ENCODE measurements around the gene ZBED2. TPM values are rescaled to one million over a fixed set of nuclear protein-coding genes. Genes with fewer than 3 reads are reported as not detected.

The ZBED2 gene
- polyA plus RNA-seq, 1 of the 3 experiments (the other 2 are of a cell fraction), result 0.76 TPM

DNA sequence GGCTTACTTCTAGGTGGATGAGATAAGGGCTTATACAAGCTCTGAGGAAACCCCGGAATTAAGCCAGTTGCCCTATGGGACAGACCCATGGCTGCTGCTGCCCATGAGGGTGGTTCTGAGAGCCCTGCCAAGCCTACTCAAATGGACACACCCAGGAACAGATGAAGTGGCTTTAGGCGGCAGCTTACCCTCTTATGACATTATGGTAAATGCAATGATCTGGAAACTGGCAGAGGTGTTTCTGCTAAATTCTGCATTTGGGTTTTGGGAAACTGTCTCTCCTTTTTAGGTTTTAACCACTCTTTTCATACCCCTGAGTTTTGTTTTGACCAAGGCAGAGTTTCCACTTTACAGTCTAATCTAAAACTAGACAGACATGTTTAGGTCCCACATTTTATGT lies 9.0 kb upstream of the ZBED2 start:
- H3K9me2 ChIP-seq, result no peaks in the 10 kb centered on the region
- ChIA-PET CTCF (no interaction called here), POLR2A (no interaction called here)
- no peak overlapping the region for H3K9ac ChIP-seq
- H3K9me3 ChIP-seq, result no peaks in the 10 kb centered on the region
- no peak for TF ChIP-seq CHD2 (IDR thresholded peaks at IDR 0.05; ENCODE audit: low read length, partially characterized antibody)
- no peak for TF ChIP-seq MXI1 (IDR thresholded peaks at IDR 0.05; ENCODE audit: low read depth, low read length)
- TF ChIP-seq SMC3 (IDR thresholded peaks at IDR 0.05; ENCODE audit: low read depth, low read length), result no peak
- no peak for TF ChIP-seq JUND (IDR thresholded peaks at IDR 0.05)
- TF ChIP-seq NFIC (IDR thresholded peaks at IDR 0.05; ENCODE audit: borderline replicate concordance), result no peak
- TF ChIP-seq, protein P1, sequence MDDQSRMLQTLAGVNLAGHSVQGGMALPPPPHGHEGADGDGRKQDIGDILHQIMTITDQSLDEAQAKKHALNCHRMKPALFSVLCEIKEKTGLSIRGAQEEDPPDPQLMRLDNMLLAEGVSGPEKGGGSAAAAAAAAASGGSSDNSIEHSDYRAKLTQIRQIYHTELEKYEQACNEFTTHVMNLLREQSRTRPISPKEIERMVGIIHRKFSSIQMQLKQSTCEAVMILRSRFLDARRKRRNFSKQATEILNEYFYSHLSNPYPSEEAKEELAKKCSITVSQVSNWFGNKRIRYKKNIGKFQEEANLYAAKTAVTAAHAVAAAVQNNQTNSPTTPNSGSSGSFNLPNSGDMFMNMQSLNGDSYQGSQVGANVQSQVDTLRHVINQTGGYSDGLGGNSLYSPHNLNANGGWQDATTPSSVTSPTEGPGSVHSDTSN (IDR thresholded peaks at IDR 0.05), result no peak
- TF ChIP-seq ELF1 (IDR thresholded peaks at IDR 0.05), result no peak
- TF ChIP-seq SIN3A (IDR thresholded peaks at IDR 0.05; ENCODE audit: borderline replicate concordance, low read depth, low read length), result no peak
- TF ChIP-seq, protein P2, sequence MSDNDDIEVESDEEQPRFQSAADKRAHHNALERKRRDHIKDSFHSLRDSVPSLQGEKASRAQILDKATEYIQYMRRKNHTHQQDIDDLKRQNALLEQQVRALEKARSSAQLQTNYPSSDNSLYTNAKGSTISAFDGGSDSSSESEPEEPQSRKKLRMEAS (IDR thresholded peaks at IDR 0.05; ENCODE audit: low read depth), result no peak
- TF ChIP-seq, protein P3, sequence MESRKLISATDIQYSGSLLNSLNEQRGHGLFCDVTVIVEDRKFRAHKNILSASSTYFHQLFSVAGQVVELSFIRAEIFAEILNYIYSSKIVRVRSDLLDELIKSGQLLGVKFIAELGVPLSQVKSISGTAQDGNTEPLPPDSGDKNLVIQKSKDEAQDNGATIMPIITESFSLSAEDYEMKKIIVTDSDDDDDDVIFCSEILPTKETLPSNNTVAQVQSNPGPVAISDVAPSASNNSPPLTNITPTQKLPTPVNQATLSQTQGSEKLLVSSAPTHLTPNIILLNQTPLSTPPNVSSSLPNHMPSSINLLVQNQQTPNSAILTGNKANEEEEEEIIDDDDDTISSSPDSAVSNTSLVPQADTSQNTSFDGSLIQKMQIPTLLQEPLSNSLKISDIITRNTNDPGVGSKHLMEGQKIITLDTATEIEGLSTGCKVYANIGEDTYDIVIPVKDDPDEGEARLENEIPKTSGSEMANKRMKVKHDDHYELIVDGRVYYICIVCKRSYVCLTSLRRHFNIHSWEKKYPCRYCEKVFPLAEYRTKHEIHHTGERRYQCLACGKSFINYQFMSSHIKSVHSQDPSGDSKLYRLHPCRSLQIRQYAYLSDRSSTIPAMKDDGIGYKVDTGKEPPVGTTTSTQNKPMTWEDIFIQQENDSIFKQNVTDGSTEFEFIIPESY (IDR thresholded peaks at IDR 0.05; ENCODE audit: borderline replicate concordance, low read depth), result no peak
- TF ChIP-seq FOXJ3 (CRISPR knock-in tag; IDR thresholded peaks at IDR 0.05), result no peak
- TF ChIP-seq, protein P4, sequence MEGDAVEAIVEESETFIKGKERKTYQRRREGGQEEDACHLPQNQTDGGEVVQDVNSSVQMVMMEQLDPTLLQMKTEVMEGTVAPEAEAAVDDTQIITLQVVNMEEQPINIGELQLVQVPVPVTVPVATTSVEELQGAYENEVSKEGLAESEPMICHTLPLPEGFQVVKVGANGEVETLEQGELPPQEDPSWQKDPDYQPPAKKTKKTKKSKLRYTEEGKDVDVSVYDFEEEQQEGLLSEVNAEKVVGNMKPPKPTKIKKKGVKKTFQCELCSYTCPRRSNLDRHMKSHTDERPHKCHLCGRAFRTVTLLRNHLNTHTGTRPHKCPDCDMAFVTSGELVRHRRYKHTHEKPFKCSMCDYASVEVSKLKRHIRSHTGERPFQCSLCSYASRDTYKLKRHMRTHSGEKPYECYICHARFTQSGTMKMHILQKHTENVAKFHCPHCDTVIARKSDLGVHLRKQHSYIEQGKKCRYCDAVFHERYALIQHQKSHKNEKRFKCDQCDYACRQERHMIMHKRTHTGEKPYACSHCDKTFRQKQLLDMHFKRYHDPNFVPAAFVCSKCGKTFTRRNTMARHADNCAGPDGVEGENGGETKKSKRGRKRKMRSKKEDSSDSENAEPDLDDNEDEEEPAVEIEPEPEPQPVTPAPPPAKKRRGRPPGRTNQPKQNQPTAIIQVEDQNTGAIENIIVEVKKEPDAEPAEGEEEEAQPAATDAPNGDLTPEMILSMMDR (IDR thresholded peaks at IDR 0.05), result no peak
- TF ChIP-seq, protein P5, sequence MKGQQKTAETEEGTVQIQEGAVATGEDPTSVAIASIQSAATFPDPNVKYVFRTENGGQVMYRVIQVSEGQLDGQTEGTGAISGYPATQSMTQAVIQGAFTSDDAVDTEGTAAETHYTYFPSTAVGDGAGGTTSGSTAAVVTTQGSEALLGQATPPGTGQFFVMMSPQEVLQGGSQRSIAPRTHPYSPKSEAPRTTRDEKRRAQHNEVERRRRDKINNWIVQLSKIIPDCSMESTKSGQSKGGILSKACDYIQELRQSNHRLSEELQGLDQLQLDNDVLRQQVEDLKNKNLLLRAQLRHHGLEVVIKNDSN (IDR thresholded peaks at IDR 0.05; ENCODE audit: borderline replicate concordance, low read depth), result no peak
- no peak for TF ChIP-seq RFX5 (IDR thresholded peaks at IDR 0.05; ENCODE audit: low read length)
- TF ChIP-seq NRF1 (IDR thresholded peaks at IDR 0.05; ENCODE audit: low read depth, low read length), result no peak
- no peak for TF ChIP-seq TAF1 (IDR thresholded peaks at IDR 0.05; ENCODE audit: borderline replicate concordance, low read depth, low read length)
- no peaks in the 10 kb centered on the region for H3K36me3 ChIP-seq (replicated peaks in 1 of 2; ENCODE audit: control insufficient read depth in 1 of 2, insufficient read depth in 2 of 2, low read length in 1 of 2)
- no peak overlapping the region for H2AFZ ChIP-seq (ENCODE audit: low read depth)
- DNase-seq, result no peak
- no peaks in the 10 kb centered on the region for H3K4me1 ChIP-seq (ENCODE audit: control insufficient read depth in 1 of 2, insufficient read depth in 2 of 2, low read depth in 1 of 2, low read length in 1 of 2)
- H3K27me3 ChIP-seq (ENCODE audit: insufficient read depth), result no peaks in the 10 kb centered on the region
- 100% methylated on average over 1 of the region's 2 CpGs for WGBS (ENCODE audit: low lambda C conversion rate)
- H4K20me1 ChIP-seq (ENCODE audit: insufficient read depth), result no peaks in the 10 kb centered on the region
- H3K27ac ChIP-seq (ENCODE audit: low read depth in 2 of 2, low read length in 1 of 2), result no peak overlapping the region
- no peaks in the 10 kb centered on the region for H3K79me2 ChIP-seq (ENCODE audit: insufficient read depth)
- H3K4me3 ChIP-seq (ENCODE audit: low read depth in 2 of 2, low read length in 1 of 2), result no peak overlapping the region
- no peak overlapping the region for H3K4me2 ChIP-seq
- no peaks in the 10 kb centered on the region for H3F3A ChIP-seq (replicated peaks; ENCODE audit: insufficient read depth)

Measured in SK-N-SH (cell line).